Lower lobe of right lung (tissue), 2 donors: ENCODE measurements around the gene DNAH11. TPM values are rescaled to one million over a fixed set of nuclear protein-coding genes. Genes with fewer than 3 reads are reported as not detected.
"Not testable (repeated sequence)": the region's sequence is repeated elsewhere in the genome, so short reads cannot be mapped to it uniquely, and the experiment has no call there.

ENCODE experiments used
- ATAC-seq, 2 donors: fragments of 200-7000 bp; cut with Tn5 transposase; one replicate each; pipeline ENCODE4 v1.9.1; 2020 to 2022; ENCODE audit warnings: mild to moderate bottlenecking in 2 of 2, moderate library complexity in 2 of 2
- DNase-seq: peaks from one replicate; pipeline ENCODE4 v3.0.0-alpha.2; 2020
- H3K27ac ChIP-seq: fragments of 200-600 bp; one replicate; pipeline ENCODE4 v1.8.0; 2022
- H3K27me3 ChIP-seq: fragments of 200-600 bp; one replicate; pipeline ENCODE4 v1.8.0; 2022; ENCODE audit warnings: low read depth
- H3K36me3 ChIP-seq: fragments of 200-600 bp; one replicate; pipeline ENCODE4 v1.8.0; 2022; ENCODE audit warnings: mild to moderate bottlenecking
- H3K4me1 ChIP-seq: fragments of 200-600 bp; one replicate; pipeline ENCODE4 v1.8.0; 2022
- H3K4me3 ChIP-seq: fragments of 200-600 bp; one replicate; pipeline ENCODE4 v1.8.0; 2022; ENCODE audit warnings: mild to moderate bottlenecking
- H3K9me3 ChIP-seq: fragments of 200-600 bp; one replicate; pipeline ENCODE4 v1.8.0; 2022
- CTCF ChIP-seq: fragments of 200-600 bp; IDR thresholded peaks from one replicate; pipeline ENCODE4 v1.8.0; 2022; ENCODE audit warnings: antibody characterized with exemption, mild to moderate bottlenecking
- intact Hi-C: fragments of 100-400 bp; cut with DNase I; formaldehyde crosslinking; loops from one replicate; pipeline ENCODE4 v1.11.0; 2022
- total RNA-seq: library from RNA; stranded (reverse); fragmentation: NEBNext Ultra II Directional; extraction: Animal tissue kit (Norgen Biotek cat#: 25700); gene quantifications from one replicate; pipeline ENCODE4 v1.2.1, GENCODE V29; 2021
- donor health status: DM: no; HTN: yes; CAD: no; lungs with severe emphysema.

DNAH11 gene
- total RNA-seq, 1 donor from 2014 or later: 8.9 TPM

GRCh38 chr7:21719846-21720245, 177.0 kb downstream of the DNAH11 start:
- Histone ChIP-seq H3K4me1 (no peaks in the 10 kb centered on the region), H3K9me3 (no peaks in the 10 kb centered on the region), H3K27ac (no peak overlapping the region), H3K4me3 (no peak overlapping the region), H3K36me3 (no peaks in the 10 kb centered on the region), H3K27me3 (no peaks in the 10 kb centered on the region)
- intact Hi-C loops: no loop called here
- DNase-seq (no peak), ATAC-seq (no peak)
- TF ChIP-seq CTCF: no peak

- no peak overlapping the region for H3K4me3 ChIP-seq
- TF ChIP-seq CTCF: no peak
- no peak for DNase-seq
Observed at GRCh38 chr7:21722371-21722770, 179.5 kb downstream of the DNAH11 start.

GRCh38 chr7:21724562-21724961, 181.7 kb downstream of the DNAH11 start:
- Histone ChIP-seq H3K9me3 (no peaks in the 10 kb centered on the region), H3K4me3 (no peak overlapping the region), H3K27me3 (no peaks in the 10 kb centered on the region), H3K27ac (no peak overlapping the region), H3K36me3 (no peaks in the 10 kb centered on the region), H3K4me1 (no peaks in the 10 kb centered on the region)
- no peak for TF ChIP-seq CTCF
- DNase-seq: no peak
- intact Hi-C loops: no loop called here
- ATAC-seq: no peak

More at GRCh38 chr7:21722371-21722770, 179.5 kb downstream of the DNAH11 start:
- Histone ChIP-seq H3K27ac (no peak overlapping the region), H3K36me3 (no peaks in the 10 kb centered on the region), H3K27me3 (no peaks in the 10 kb centered on the region), H3K4me1 (no peaks in the 10 kb centered on the region), H3K9me3 (no peaks in the 10 kb centered on the region)
- intact Hi-C loops: no loop called here
- ATAC-seq: no peak

GRCh38 chr7:21730399-21730798, 187.6 kb downstream of the DNAH11 start:
- no peak for TF ChIP-seq CTCF
- H3K36me3 ChIP-seq: no peaks in the 10 kb centered on the region
- H3K9me3 ChIP-seq: no peaks in the 10 kb centered on the region
- H3K4me3 ChIP-seq: no peak overlapping the region
- DNase-seq (no peak), ATAC-seq (no peak)
- no peaks in the 10 kb centered on the region for H3K4me1 ChIP-seq
- intact Hi-C loops: no loop called here
- H3K27ac ChIP-seq: no peak overlapping the region
- H3K27me3 ChIP-seq: no peaks in the 10 kb centered on the region

GRCh38 chr7:21731977-21732376, 189.1 kb downstream of the DNAH11 start:
- no peak for DNase-seq
- Histone ChIP-seq H3K4me1 (no peaks in the 10 kb centered on the region), H3K36me3 (no peaks in the 10 kb centered on the region), H3K9me3 (no peaks in the 10 kb centered on the region), H3K4me3 (no peak overlapping the region), H3K27ac (no peak overlapping the region), H3K27me3 (no peaks in the 10 kb centered on the region)
- no peak for ATAC-seq
- intact Hi-C loops: no loop called here
- TF ChIP-seq CTCF: no peak

GRCh38 chr7:21732956-21733355, 190.1 kb downstream of the DNAH11 start:
- H3K36me3 ChIP-seq, ATAC-seq, H3K4me1 ChIP-seq, intact Hi-C loops, H3K9me3 ChIP-seq, H3K4me3 ChIP-seq, H3K27ac ChIP-seq, DNase-seq, H3K27me3 ChIP-seq: not testable (repeated sequence)
